HL-60/S4 treated with retinoic acid at 250 ng/mL for 4 days and 3 days (cell line): Measurements from ENCODE around the gene EIF3K.

Experiments used
- in situ Hi-C: fragments of 300-500 bp; cut with MboI; formaldehyde crosslinking; loops from 2 replicates; pipeline ENCODE4 v1.7.0; 2022; ENCODE audit warnings: low sequenced_read_pairs

Gene EIF3K

DNA sequence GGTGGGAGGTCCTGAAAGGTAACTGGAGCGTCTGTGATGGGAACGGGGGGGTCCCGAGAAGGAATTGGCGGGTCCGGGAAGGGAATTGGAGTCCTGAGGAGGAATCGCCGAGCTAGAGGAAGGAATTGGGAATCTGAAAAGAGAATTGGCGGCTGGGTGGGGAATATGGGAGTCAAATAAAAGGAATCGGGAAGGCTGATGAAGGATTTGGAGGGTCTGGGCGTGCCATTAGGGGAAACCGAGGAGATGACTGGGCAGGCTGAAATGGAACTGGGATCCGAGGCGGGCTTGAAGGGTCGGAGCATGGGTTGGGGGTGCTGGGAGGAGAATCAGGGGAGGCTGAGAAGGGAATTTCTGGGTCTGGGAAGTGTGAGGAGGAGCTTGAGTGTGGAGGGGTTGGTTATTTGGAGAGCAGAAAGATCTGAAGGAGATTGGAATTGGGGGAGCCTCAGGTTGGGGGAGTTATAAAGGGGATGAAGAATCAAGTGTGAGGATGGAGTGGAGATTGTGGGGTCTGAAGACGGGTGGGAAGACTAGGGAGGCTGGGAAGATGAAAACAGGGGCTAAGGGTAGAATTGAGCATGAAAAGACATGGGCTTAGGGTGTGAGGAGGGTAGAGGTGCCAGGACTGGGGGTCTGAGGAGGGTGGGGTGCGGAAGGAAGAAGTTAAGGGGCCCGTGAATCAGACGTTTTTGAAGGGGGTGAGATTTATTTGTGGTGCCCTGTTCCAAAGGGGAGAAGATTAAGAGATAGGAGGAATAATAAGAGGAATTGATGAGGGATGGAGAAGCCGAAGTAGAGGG, 29.2 kb downstream of the EIF3K start:
- in situ Hi-C loops = loop anchor here (25.0 kb wide), 1 partner anchor 736 kb away; the partner anchor contains the start of genes SIPA1L3 and WDR87

DNA sequence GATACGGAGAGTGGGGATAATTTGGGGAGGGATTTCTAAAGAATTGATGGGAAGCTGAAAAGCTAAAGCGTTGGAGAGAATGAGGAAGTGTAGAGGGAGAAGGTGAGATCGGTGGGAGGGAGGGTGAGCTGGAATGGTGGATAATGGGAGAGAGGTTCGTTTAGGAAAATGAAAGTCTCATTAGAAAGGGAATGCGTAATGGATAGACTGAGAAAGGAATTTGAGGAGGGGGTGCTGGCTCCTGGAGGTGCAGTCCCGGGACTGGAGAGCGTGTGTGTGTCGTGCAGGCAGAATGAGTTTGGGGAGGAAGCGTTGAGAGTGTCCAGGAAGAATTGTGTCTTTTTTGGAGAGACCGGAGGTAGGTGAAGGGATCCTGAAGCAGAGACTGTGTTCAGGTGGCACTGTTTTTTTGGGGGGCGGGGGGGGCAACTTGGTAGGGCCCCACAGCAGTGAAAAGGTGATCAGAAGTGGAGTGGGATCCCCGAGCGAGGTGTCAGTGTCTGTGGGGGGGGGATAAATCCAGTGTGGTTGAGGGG, 29.8 kb downstream of the EIF3K start:
- in situ Hi-C loops = loop anchor here (25.0 kb wide), 1 partner anchor 737 kb away; the partner anchor contains the start of genes SIPA1L3 and WDR87

DNA sequence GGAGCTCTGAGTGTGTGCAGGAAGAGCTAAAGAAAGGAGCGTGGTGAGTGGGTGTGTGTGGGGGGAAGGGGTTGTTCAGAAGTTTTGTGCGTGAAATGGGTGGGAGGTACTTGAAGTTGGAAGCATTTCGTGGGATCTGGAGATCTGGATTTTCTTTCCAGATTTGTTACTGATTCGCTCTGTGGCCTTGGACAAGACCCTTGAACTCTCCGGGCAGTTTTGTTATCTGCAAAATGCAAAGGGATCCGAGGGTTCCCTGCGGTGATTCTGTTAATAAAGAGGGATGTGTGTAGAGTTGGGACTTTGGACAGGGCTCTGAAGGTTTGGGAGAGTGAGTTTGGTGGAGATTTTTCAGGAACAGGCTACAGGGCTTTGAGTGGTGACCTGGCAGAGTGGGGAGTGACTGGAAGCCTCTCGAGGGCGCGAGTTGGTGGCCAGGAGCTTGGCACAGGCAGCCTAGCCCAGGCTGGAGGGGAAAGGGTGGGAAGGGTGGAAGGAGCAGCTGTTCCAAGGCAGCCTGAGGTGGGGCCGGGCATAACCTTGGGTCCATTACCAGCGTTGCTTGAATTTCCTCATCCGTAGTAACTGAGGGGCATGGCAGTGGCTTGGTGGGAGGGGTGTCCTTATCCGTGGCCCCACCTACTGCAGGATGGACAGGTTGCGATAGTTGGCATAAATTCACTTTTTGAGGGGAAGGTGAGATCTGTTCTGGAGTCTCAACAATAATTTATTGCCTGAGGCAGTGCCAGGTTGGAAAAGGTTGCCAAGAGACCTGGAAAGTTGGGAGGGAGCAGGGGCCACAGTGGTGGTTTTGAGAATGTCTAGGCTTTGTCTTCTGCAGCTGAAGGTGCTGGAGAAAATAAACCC, 30.6 kb downstream of the EIF3K start:
- in situ Hi-C loops = loop anchor here (25.0 kb wide), 1 partner anchor 737 kb away; the partner anchor contains the start of genes SIPA1L3 and WDR87

- in situ Hi-C loops = no loop called here
These were observed 31.3 kb downstream of the EIF3K start for GRCh38 chr19:38650172-38650775.

GRCh38 chr19:38650911-38651584, 32.1 kb downstream of the EIF3K start:
- in situ Hi-C loops = no loop called here

GRCh38 chr19:38653028-38653571, 34.1 kb downstream of the EIF3K start:
- in situ Hi-C loops = no loop called here

- in situ Hi-C loops = no loop called here
These were observed 35.7 kb downstream of the EIF3K start for GRCh38 chr19:38654628-38655055.

- in situ Hi-C loops = no loop called here
These were observed 36.3 kb downstream of the EIF3K start for GRCh38 chr19:38655148-38655824.

- in situ Hi-C loops = no loop called here
These were observed 37.4 kb downstream of the EIF3K start for GRCh38 chr19:38656171-38656981.

- in situ Hi-C loops = no loop called here
These were observed 38.7 kb downstream of the EIF3K start for GRCh38 chr19:38657633-38658222.

DNA sequence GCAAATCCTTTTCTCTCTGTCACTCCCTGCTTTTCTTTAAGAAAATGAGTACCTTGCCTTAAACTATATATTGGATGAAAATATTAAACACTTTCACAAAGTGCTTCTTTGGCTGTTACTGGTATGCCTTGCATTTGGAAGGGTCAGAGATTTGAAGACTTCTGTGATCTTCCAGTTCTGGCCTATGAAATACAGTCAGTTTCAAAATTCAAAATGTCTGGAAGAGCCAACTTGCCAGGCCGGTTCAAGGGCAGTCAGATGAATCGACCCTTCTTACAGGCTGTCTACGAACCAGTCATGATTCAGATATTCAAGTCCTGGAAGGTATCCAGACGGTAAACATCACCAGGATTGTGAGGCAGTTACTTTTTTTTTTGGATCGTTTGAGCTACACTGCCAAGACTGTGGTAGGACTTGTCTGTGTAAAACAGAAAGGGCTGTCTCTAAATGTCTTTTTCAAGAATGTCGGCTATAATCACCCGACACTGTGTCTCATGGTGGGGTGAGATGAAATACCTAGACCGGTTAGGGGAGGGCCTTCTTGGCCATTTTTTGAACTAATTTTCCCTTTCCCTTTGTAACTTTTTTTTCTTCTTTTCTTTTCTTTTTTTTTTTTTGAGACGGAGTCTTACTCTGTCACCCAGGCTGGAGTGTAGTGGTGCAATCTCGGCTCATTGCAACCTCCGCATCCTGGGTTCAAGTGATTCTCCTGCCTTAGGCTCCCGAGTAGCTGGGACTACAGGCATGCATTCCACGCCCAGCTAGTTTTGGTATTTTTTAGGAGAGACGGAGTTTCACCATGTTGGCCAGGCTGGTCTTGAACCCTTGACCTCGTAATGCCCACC, 39.7 kb downstream of the EIF3K start:
- in situ Hi-C loops = no loop called here

GRCh38 chr19:38660724-38661123, 41.7 kb downstream of the EIF3K start:
- in situ Hi-C loops = no loop called here

DNA sequence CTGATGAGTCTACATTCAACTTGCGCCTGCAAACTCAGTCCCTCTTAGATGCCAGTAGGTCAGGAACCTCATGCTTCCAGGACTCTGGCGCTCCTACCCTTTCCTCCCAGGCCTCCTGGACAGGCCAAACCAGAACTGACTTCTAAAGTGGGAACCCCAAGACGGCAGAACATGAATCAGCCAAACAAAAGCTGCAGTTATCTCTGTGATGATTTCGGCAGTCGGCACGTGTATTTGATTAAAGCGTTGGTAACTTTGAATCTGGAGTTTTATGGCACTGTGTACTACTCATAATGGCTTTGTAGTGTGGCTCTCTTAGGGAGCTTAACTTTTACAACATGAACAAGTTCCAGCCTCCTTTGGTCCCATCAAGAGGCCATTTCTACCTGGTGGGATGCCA, 42.1 kb downstream of the EIF3K start:
- in situ Hi-C loops = no loop called here

GRCh38 chr19:38661996-38662395, 43.0 kb downstream of the EIF3K start:
- in situ Hi-C loops = no loop called here

DNA sequence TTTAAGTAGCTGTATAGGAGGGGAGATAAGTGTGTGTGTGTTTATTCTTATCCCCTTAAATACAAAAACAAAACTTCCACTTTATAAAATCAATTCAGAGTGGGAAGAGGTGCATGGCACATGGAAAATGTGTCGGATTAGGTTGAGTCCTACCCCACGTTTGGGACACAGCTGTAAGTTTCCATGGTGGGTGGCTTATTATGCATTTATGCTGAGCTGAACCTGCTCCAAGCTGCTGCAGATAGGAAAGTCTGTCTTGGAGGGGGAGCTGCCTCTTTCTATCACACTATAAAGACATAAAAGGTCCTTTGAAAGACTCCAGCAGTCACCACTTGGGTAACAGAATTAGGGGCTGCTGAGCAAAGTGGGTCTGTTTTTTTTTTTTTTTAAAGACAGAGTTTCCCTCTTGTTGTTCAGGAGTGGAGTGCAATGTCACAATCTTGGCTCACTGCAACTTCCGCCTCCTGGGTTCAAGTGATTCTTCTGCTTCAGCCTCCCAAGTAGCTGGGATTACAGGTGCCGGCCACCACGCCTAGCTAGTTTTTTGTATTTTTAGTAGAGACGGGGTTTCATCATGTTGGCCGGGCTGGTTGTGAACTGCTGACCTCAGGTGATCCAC, 43.7 kb downstream of the EIF3K start:
- in situ Hi-C loops = no loop called here

DNA sequence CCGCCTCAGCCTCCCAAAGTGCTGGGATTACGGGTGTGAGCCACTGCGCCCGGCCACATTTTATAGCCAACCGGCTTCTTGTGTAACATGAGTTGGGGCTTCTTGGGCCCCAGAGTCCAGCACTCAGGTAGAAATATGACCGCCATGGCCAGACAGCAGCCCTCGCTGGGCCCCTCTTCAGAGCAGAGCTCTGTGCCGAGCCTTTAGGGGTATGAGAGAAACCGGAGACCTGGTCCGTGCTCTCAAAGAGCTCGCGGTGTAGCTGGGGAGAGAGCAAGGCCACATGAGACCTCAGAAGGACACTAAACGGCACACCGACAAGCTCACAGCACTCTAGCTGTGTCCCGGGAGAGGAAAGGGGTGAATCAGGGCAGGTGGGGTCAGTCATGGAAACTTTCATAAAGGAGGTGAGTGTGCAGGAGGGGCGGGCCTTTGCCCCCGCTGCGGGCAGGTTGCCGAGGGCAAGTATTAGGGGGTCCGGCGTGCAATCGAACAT, 44.2 kb downstream of the EIF3K start:
- in situ Hi-C loops = no loop called here

DNA sequence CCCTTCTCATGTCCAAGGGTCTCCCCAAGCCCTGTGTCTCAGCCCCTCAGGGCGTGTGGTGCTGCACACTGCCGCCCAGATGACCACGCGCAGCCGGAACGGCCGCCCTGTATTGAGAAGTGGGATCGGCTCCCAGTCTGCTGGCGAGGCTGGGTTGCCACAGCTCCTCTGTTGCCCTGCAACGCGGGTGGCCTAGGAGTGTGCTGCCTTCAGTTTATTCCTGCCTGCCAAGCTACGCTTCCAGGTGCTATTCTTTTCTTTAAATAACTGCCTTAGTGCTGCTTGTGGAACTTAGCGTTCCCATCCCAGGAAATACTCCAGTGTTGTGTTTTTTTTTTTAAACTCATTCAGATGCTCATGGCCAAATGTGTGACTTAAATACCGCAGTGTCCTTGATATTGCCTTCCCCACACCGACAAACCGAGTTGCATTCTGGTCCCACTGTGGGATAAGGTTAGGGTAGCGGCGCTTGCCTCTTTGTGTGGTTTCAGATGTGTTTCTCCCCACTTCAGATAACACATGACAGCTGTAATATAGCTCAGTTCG, 45.0 kb downstream of the EIF3K start:
- in situ Hi-C loops = no loop called here
